ENCODE data around the gene NUP210L.

DNA sequence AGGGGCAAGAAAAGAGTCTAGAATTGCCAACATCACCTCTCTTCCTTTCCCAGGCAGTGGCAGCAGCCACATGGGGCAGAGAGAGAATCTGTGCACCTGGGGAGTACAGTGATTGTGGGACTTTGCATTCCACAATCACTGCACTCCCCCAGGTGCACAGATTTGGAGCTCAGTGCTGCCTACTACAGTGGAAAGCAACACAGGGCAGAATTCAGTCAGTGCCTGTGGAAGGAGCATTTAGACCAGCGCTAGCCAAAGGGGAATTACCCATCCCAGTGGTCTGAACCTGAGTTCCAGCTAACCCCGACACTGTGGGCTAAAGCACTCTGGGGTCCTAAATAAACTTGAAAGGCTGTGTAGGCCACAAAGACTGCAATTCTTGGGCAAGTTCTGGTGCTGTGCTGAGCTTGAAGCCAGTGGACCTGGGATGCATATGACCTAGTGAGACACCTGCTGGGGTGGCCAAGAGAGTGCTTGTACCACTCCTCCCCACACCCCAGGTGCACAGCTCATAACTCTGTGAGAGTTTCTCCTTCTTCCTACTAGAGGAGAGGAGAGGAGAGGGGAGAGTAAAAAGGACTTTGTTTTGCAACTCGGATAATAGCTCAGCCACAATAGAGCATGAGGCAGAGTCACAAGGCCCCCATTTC, 50.3 kb downstream of the NUP210L start:
- TF ChIP-seq YY1 (IDR thresholded peaks at IDR 0.05; ENCODE audit: insufficient read depth, insufficient read length) (no peak), SUZ12 (IDR thresholded peaks at IDR 0.05; ENCODE audit: extremely low read depth, insufficient read depth, insufficient read length) (no peak), ZNF274 (IDR thresholded peaks at IDR 0.05; ENCODE audit: low read depth, low read length) (no peak)

Measured in NT2/D1 (cell line).